WTC11 (cell line): Measurements from ENCODE around the gene SPEN. TPM values are rescaled to one million over a fixed set of nuclear protein-coding genes. Genes with fewer than 3 reads are reported as not detected.

Experiments
- ATAC-seq: fragments of 200-7000 bp; cut with Tn5 transposase; 2 replicates; pipeline ENCODE4 v1.10.0; 2021; ENCODE audit warnings: mild to moderate bottlenecking, moderate library complexity
- CTCF ChIA-PET: fragments of 300-600 bp; sonication (Branson Sonifier 250); formaldehyde crosslinking; loops from one replicate; lab custom pipeline; 2021; ENCODE audit warnings: antibody characterized with exemption; lab: Charles Lee
- POLR2A ChIA-PET: fragments of 350-600 bp; sonication (Branson Sonifier 250); formaldehyde crosslinking; loops from one replicate; lab custom pipeline; 2021; ENCODE audit warnings: antibody characterized with exemption; lab: Charles Lee
- DNase-seq: peaks from one replicate; pipeline ENCODE4 v3.0.0; 2021; ENCODE audit warnings: low spot score
- H3K27ac Mint-ChIP-seq: 2 replicates; pipeline ENCODE4 v1.8.0; 2021; ENCODE audit warnings: mixed read lengths
- H3K27me3 Mint-ChIP-seq: 2 replicates; pipeline ENCODE4 v1.8.0; 2021; ENCODE audit warnings: low read depth, mild to moderate bottlenecking, moderate library complexity, mixed read lengths
- H3K36me3 Mint-ChIP-seq: 2 replicates; pipeline ENCODE4 v1.8.0; 2021; ENCODE audit warnings: mixed read lengths
- H3K4me1 Mint-ChIP-seq: 2 replicates; pipeline ENCODE4 v1.8.0; 2022; ENCODE audit warnings: mixed read lengths
- H3K4me3 Mint-ChIP-seq: 2 replicates; pipeline ENCODE4 v1.8.0; 2021; ENCODE audit warnings: mild to moderate bottlenecking, moderate library complexity, mixed read lengths
- H3K9me3 Mint-ChIP-seq: 2 replicates; pipeline ENCODE4 v1.8.0; 2021; ENCODE audit warnings: mixed read lengths
- AFF4 ChIP-seq: sonication (generic); formaldehyde crosslinking; IDR thresholded peaks from 2 replicates; pipeline ENCODE4 v1.8.1; 2023; ENCODE audit warnings: mild to moderate bottlenecking, missing genetic modification reagents, borderline replicate concordance
- ARID4B ChIP-seq: sonication (generic); formaldehyde crosslinking; IDR thresholded peaks from 2 replicates; pipeline ENCODE4 v1.8.0; 2023; ENCODE audit warnings: missing genetic modification reagents, mild to moderate bottlenecking, borderline replicate concordance
- GRHL2 ChIP-seq: fragments of 250-450 bp; sonication (Bioruptor Pico); IDR thresholded peaks from 2 replicates; pipeline ENCODE4 v1.8.0; 2022; ENCODE audit warnings: mild to moderate bottlenecking, moderate library complexity; ENCODE audit not compliant: insufficient replicate concordance, severe bottlenecking
- JAZF1 ChIP-seq: fragments of 250-450 bp; sonication (Bioruptor Pico); IDR thresholded peaks from 2 replicates; pipeline ENCODE4 v1.9.0; 2021; ENCODE audit warnings: moderate library complexity, mild to moderate bottlenecking, inconsistent platforms
- NFATC4 ChIP-seq: fragments of 250-450 bp; sonication (Bioruptor Pico); IDR thresholded peaks from 2 replicates; pipeline ENCODE4 v1.9.0; 2021; ENCODE audit warnings: mild to moderate bottlenecking
- PREB ChIP-seq: sonication (generic); formaldehyde crosslinking; IDR thresholded peaks from 2 replicates; pipeline ENCODE4 v1.8.1; 2022; ENCODE audit warnings: mild to moderate bottlenecking, missing genetic modification reagents, moderate library complexity, borderline replicate concordance
- PRRX2 ChIP-seq: fragments of 250-450 bp; sonication (Bioruptor Pico); IDR thresholded peaks from 2 replicates; pipeline ENCODE4 v1.8.0; 2021; ENCODE audit warnings: mild to moderate bottlenecking
- RELA ChIP-seq: sonication (generic); formaldehyde crosslinking; IDR thresholded peaks from 2 replicates; pipeline ENCODE4 v1.8.1; 2022; ENCODE audit warnings: missing genetic modification reagents, mild to moderate bottlenecking, borderline replicate concordance
- SMAD4 ChIP-seq: sonication (generic); formaldehyde crosslinking; IDR thresholded peaks from 2 replicates; pipeline ENCODE4 v1.8.0; 2022; ENCODE audit warnings: mild to moderate bottlenecking, missing genetic modification reagents
- SOX15 ChIP-seq: fragments of 250-450 bp; sonication (Bioruptor Pico); IDR thresholded peaks from 2 replicates; pipeline ENCODE4 v1.9.0; 2021; ENCODE audit warnings: mild to moderate bottlenecking
- TCF7 ChIP-seq: sonication (generic); formaldehyde crosslinking; IDR thresholded peaks from 2 replicates; pipeline ENCODE4 v1.8.0; 2022; ENCODE audit warnings: mild to moderate bottlenecking, low read depth, missing genetic modification reagents, moderate library complexity
- total RNA-seq: library from RNA; stranded (reverse); gene quantifications from 3 replicates; pipeline ENCODE4 v1.2.3, GENCODE V29; 2021
- TF ChIP-seq, protein P1 (sequence below): sonication (generic); formaldehyde crosslinking; conservative IDR thresholded peaks from 2 replicates; pipeline ENCODE4 v1.8.1; 2023; ENCODE audit warnings: mild to moderate bottlenecking, low read depth, missing genetic modification reagents, moderate library complexity
- TF ChIP-seq, protein P2 (sequence below): sonication (generic); formaldehyde crosslinking; IDR thresholded peaks from 2 replicates; pipeline ENCODE4 v1.8.0; 2022; ENCODE audit warnings: mild to moderate bottlenecking, missing genetic modification reagents
- TF ChIP-seq, protein P3 (sequence below): sonication (generic); formaldehyde crosslinking; conservative IDR thresholded peaks from 2 replicates; pipeline ENCODE4 v1.8.1; 2022; ENCODE audit warnings: mild to moderate bottlenecking, missing genetic modification reagents
- TF ChIP-seq, protein P4 (sequence below): fragments of 250-450 bp; sonication (Bioruptor Pico); IDR thresholded peaks from 2 replicates; pipeline ENCODE4 v1.8.0; 2021; ENCODE audit warnings: mild to moderate bottlenecking

The SPEN gene
- total RNA-seq, 1 experiment from 2014 or later = 48.8 TPM

- Mint-ChIP-seq H3K27ac (peak overlapping the region; percentile 91), H3K4me1 (peaks cover 27% of the 10 kb centered on the region), H3K27me3 (peaks cover 5% of the 10 kb centered on the region; the same call in 1 of the 2 replicates), H3K9me3 (no peaks in the 10 kb centered on the region), H3K4me3 (peak overlapping the region; percentile 92), H3K36me3 (no peaks in the 10 kb centered on the region)
- ATAC-seq (no peak), DNase-seq (no peak)
- TF ChIP-seq NFATC4 (CRISPR knock-in tag) = no peak
- TF ChIP-seq SMAD4 = no peak
- CTCF ChIA-PET = interaction anchor here (1.7 to 4.5 kb wide), 3 partner anchors 26 to 47 kb away, joined by 5 to 20 read pairs (median 8); no protein-coding TSS in a partner anchor
- POLR2A ChIA-PET = interaction anchor here (0.6 to 2.0 kb wide), 4 partner anchors 16 to 36 kb away, joined by 4 to 7 read pairs (median 6); no protein-coding TSS in a partner anchor
Measured at GRCh38 chr1:15850471-15851001, 3.0 kb downstream of the SPEN start.

GRCh38 chr1:15851210-15852035 is 3.9 kb downstream of the SPEN start:
- Mint-ChIP-seq H3K27me3 (peaks cover 5% of the 10 kb centered on the region; the same call in 1 of the 2 replicates), H3K36me3 (no peaks in the 10 kb centered on the region), H3K27ac (peak overlapping the region; percentile 89), H3K4me1 (peaks cover 27% of the 10 kb centered on the region), H3K4me3 (peak overlapping the region; percentile 29), H3K9me3 (no peaks in the 10 kb centered on the region)
- ATAC-seq (no peak), DNase-seq (no peak)
- CTCF ChIA-PET = interaction anchor here (1.8 to 4.5 kb wide), 2 partner anchors 25 to 36 kb away, joined by 5 to 20 read pairs; no protein-coding TSS in a partner anchor
- POLR2A ChIA-PET = interaction anchor here (0.6 to 1.8 kb wide), 3 partner anchors 17 to 23 kb away, joined by 3 to 7 read pairs (median 6); no protein-coding TSS in a partner anchor
- TF ChIP-seq AFF4 (CRISPR knock-in tag) (no peak), PREB (CRISPR knock-in tag) (no peak), SOX15 (CRISPR knock-in tag) (no peak), ARID4B (CRISPR knock-in tag) (no peak), RELA (CRISPR knock-in tag) (no peak), GRHL2 (CRISPR knock-in tag) (no peak), TCF7 (no peak), PRRX2 (CRISPR knock-in tag) (no peak), JAZF1 (CRISPR knock-in tag) (no peak)
- TF ChIP-seq, protein P1, sequence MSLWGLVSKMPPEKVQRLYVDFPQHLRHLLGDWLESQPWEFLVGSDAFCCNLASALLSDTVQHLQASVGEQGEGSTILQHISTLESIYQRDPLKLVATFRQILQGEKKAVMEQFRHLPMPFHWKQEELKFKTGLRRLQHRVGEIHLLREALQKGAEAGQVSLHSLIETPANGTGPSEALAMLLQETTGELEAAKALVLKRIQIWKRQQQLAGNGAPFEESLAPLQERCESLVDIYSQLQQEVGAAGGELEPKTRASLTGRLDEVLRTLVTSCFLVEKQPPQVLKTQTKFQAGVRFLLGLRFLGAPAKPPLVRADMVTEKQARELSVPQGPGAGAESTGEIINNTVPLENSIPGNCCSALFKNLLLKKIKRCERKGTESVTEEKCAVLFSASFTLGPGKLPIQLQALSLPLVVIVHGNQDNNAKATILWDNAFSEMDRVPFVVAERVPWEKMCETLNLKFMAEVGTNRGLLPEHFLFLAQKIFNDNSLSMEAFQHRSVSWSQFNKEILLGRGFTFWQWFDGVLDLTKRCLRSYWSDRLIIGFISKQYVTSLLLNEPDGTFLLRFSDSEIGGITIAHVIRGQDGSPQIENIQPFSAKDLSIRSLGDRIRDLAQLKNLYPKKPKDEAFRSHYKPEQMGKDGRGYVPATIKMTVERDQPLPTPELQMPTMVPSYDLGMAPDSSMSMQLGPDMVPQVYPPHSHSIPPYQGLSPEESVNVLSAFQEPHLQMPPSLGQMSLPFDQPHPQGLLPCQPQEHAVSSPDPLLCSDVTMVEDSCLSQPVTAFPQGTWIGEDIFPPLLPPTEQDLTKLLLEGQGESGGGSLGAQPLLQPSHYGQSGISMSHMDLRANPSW (CRISPR knock-in tag) = no peak
- TF ChIP-seq, protein P2, sequence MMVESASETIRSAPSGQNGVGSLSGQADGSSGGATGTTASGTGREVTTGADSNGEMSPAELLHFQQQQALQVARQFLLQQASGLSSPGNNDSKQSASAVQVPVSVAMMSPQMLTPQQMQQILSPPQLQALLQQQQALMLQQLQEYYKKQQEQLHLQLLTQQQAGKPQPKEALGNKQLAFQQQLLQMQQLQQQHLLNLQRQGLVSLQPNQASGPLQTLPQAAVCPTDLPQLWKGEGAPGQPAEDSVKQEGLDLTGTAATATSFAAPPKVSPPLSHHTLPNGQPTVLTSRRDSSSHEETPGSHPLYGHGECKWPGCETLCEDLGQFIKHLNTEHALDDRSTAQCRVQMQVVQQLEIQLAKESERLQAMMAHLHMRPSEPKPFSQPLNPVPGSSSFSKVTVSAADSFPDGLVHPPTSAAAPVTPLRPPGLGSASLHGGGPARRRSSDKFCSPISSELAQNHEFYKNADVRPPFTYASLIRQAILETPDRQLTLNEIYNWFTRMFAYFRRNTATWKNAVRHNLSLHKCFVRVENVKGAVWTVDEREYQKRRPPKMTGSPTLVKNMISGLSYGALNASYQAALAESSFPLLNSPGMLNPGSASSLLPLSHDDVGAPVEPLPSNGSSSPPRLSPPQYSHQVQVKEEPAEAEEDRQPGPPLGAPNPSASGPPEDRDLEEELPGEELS = no peak
- TF ChIP-seq, protein P3, sequence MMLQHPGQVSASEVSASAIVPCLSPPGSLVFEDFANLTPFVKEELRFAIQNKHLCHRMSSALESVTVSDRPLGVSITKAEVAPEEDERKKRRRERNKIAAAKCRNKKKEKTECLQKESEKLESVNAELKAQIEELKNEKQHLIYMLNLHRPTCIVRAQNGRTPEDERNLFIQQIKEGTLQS = no peak
- TF ChIP-seq, protein P4, sequence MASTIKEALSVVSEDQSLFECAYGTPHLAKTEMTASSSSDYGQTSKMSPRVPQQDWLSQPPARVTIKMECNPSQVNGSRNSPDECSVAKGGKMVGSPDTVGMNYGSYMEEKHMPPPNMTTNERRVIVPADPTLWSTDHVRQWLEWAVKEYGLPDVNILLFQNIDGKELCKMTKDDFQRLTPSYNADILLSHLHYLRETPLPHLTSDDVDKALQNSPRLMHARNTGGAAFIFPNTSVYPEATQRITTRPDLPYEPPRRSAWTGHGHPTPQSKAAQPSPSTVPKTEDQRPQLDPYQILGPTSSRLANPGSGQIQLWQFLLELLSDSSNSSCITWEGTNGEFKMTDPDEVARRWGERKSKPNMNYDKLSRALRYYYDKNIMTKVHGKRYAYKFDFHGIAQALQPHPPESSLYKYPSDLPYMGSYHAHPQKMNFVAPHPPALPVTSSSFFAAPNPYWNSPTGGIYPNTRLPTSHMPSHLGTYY (CRISPR knock-in tag) = no peak
